Measurements from ENCODE around the gene RETREG1. TPM values are rescaled to one million over a fixed set of nuclear protein-coding genes. Genes with fewer than 3 reads are reported as not detected.

RETREG1 gene
- total RNA-seq, 1 experiment from 2014 or later, result 3.4 TPM

- Mint-ChIP-seq H3K4me1 (peaks cover 25 to 28% of the 10 kb centered on the region in 2 experiments), H3K4me3 (no peak overlapping the region), H3K9me3 (peaks cover 7 to 17% of the 10 kb centered on the region in 2 experiments; a peak in 4 of 5 replicates), H3K27me3 (ENCODE audit: low read depth) (0 out of 2 replicates have a peak, but pooled peaks cover 2% of the 10 kb centered on the region), H3K27ac (no peak overlapping the region; a peak in 1 of 7 replicates), H3K36me3 (ENCODE audit: insufficient read depth in 1 of 3, low read depth in 3 of 3) (peaks cover 5 to 21% (median 7%) of the 10 kb centered on the region in 3 experiments; a peak in 6 of 7 replicates)
- Histone ChIP-seq H2AFZ (ENCODE audit: low read length) (no peak overlapping the region), H3K23ac (ENCODE audit: insufficient read length, low read depth, low read length) (no peak overlapping the region), H3K14ac (ENCODE audit: insufficient read depth, low read length) (no peak overlapping the region), H3K9me3 (ENCODE audit: control insufficient read depth, low read depth, low read length) (no peaks in the 10 kb centered on the region), H3K23me2 (ENCODE audit: insufficient read length, low read depth, low read length, poor library complexity, severe bottlenecking) (no peaks in the 10 kb centered on the region), H2BK5ac (ENCODE audit: insufficient read length, low read length) (no peak overlapping the region), H3K4me1 (ENCODE audit: insufficient read depth, low read length) (peaks cover 2% of the 10 kb centered on the region; the same call in 1 of the 2 replicates), H4K5ac (ENCODE audit: insufficient read length, low read depth, low read length) (no peak overlapping the region), H3K79me2 (ENCODE audit: insufficient read depth, low read length) (no peaks in the 10 kb centered on the region), H3K56ac (ENCODE audit: insufficient read length, low read depth, low read length) (no peak overlapping the region), H4K20me1 (ENCODE audit: control insufficient read depth, insufficient read depth, insufficient read length) (no peaks in the 10 kb centered on the region), H4K91ac (ENCODE audit: insufficient read length, low read depth, low read length) (no peak overlapping the region), H2BK20ac (ENCODE audit: low read depth, low read length, poor library complexity, severe bottlenecking) (no peak overlapping the region), H3K27ac (ENCODE audit: insufficient read length, low read depth, low read length) (no peak overlapping the region), H3T11ph (ENCODE audit: low read length) (no peak overlapping the region), H4K8ac (replicated peaks; ENCODE audit: insufficient read length, low read depth, low read length) (no peak overlapping the region), H3K9ac (ENCODE audit: extremely low read depth, insufficient read length, low read length) (no peak overlapping the region), H3K4me2 (ENCODE audit: insufficient read depth, insufficient read length, low read length) (no peak overlapping the region), H2BK120ac (ENCODE audit: low read depth, low read length, poor library complexity, severe bottlenecking) (no peak overlapping the region), H3K79me1 (ENCODE audit: insufficient read depth, low read depth, low read length, poor library complexity, severe bottlenecking) (no peaks in the 10 kb centered on the region), H3K18ac (ENCODE audit: insufficient read length, low read depth, low read length) (no peak overlapping the region), H2BK12ac (ENCODE audit: insufficient read length, low read depth, low read length) (no peak overlapping the region), H2BK15ac (ENCODE audit: low read depth, low read length) (no peak overlapping the region), H3K4ac (ENCODE audit: low read depth, low read length) (no peak overlapping the region), H2AK5ac (ENCODE audit: insufficient read length, low read length) (no peak overlapping the region), H3K27me3 (ENCODE audit: insufficient read depth, low read length) (no peaks in the 10 kb centered on the region)
- no peak for TF ChIP-seq CTCF (conservative IDR thresholded peaks at IDR 0.05)
- no CpG with 5 or more reads among the region's 3 CpGs for WGBS (ENCODE audit: extremely low coverage, insufficient read length, low lambda C conversion rate)
- DNase-seq, result no peak
Observed at GRCh38 chr5:16586556-16586955, 30.2 kb downstream of the RETREG1 start.
